H1 (cell line): ENCODE data around the gene PDZD2. TPM values are rescaled to one million over a fixed set of nuclear protein-coding genes. Genes with fewer than 3 reads are reported as not detected.

Experiments used
- CTCF ChIA-PET: fragments of 300-600 bp; sonication (Branson Sonifier 250); formaldehyde crosslinking; loops from one replicate; lab custom pipeline; 2021; ENCODE audit not compliant: partially characterized antibody; lab: Charles Lee
- POLR2A ChIA-PET: fragments of 300-600 bp; sonication (Branson Sonifier 250); formaldehyde crosslinking; loops from one replicate; lab custom pipeline; 2021; ENCODE audit warnings: inconsistent platforms; ENCODE audit not compliant: partially characterized antibody; lab: Charles Lee
- DNase-seq, 2 experiments: peaks; one replicate each; pipeline versions ENCODE4 v3.0.0 to v3.0.0-alpha.2; 2010 to 2022; ENCODE audit warnings: low spot score in 2 of 2, low read depth in 1 of 2, mixed read lengths in 1 of 2
- FAIRE-seq: peaks from 2 replicates; lab custom pipeline; 2011; peaks lifted over from hg19 to GRCh38; lab: Jason Lieb, UNC
- H2AFZ ChIP-seq: 2 replicates; pipeline ENCODE4 v1.8.1; 2012; ENCODE audit warnings: low read length, inconsistent platforms
- H2AK5ac ChIP-seq: 2 replicates; pipeline ENCODE4 v1.6.1; 2013; ENCODE audit warnings: low read depth, low read length
- H2BK120ac ChIP-seq: replicated peaks from 2 replicates; pipeline ENCODE3; 2013; ENCODE audit warnings: low read depth, low read length, inconsistent platforms
- H2BK12ac ChIP-seq: 2 replicates; pipeline ENCODE4 v1.6.1; 2013; ENCODE audit warnings: low read depth, low read length
- H2BK15ac ChIP-seq: 2 replicates; pipeline ENCODE4 v1.6.1; 2013; ENCODE audit warnings: low read length
- H2BK20ac ChIP-seq: 2 replicates; pipeline ENCODE4 v1.6.1; 2013; ENCODE audit warnings: low read length
- H2BK5ac ChIP-seq: 2 replicates; pipeline ENCODE4 v1.6.1; 2013; ENCODE audit warnings: low read depth, low read length
- H3K14ac ChIP-seq: 2 replicates; pipeline ENCODE4 v1.6.1; 2013; ENCODE audit warnings: inconsistent platforms; ENCODE audit not compliant: insufficient read length
- H3K18ac ChIP-seq: 2 replicates; pipeline ENCODE4 v1.6.1; 2013; ENCODE audit warnings: low read length; ENCODE audit errors: extremely low read depth
- H3K23ac ChIP-seq: 2 replicates; pipeline ENCODE4 v1.6.1; 2013; ENCODE audit warnings: inconsistent platforms; ENCODE audit not compliant: insufficient read length
- H3K23me2 ChIP-seq: 2 replicates; pipeline ENCODE4 v1.6.1; 2013; ENCODE audit warnings: low read depth, low read length
- H3K27ac ChIP-seq: 2 replicates; pipeline ENCODE4 v1.6.1; 2011; ENCODE audit warnings: low read depth, low read length, inconsistent platforms
- H3K27me3 ChIP-seq, 4 experiments: replicated peaks in 1 of 4; 1 replicate in 1 of 4; 2 replicates in 3 of 4; pipeline versions ENCODE4 v1.6.1 to v1.8.1; 2011 to 2013; ENCODE audit warnings: low read length in 3 of 4, mild to moderate bottlenecking in 3 of 4, inconsistent platforms in 2 of 4, mixed read lengths in 2 of 4, moderate library complexity in 1 of 4; ENCODE audit not compliant: control insufficient read depth in 3 of 4, insufficient read depth in 3 of 4; ENCODE audit errors: extremely low read depth in 1 of 4
- H3K36me3 ChIP-seq, 4 experiments: 2 replicates each; pipeline versions ENCODE4 v1.6.1 to v1.8.1; 2011 to 2013; ENCODE audit warnings: mild to moderate bottlenecking in 4 of 4, low read length in 3 of 4, moderate library complexity in 2 of 4, control low read depth in 1 of 4, inconsistent platforms in 1 of 4; ENCODE audit not compliant: insufficient read depth in 4 of 4, control insufficient read depth in 2 of 4
- H3K4ac ChIP-seq: replicated peaks from 2 replicates; pipeline ENCODE3; 2013; ENCODE audit warnings: low read length, low read depth, mixed read lengths, inconsistent platforms; ENCODE audit not compliant: insufficient read length
- H3K4me1 ChIP-seq, 4 experiments: replicated peaks in 1 of 4; 1 replicate in 1 of 4; 2 replicates in 3 of 4; pipeline versions ENCODE4 v1.6.1 to v1.8.1; 2011 to 2013; ENCODE audit warnings: low read length in 3 of 4, inconsistent platforms in 2 of 4, mixed read lengths in 1 of 4; ENCODE audit not compliant: insufficient read depth in 4 of 4, control insufficient read depth in 3 of 4
- H3K4me2 ChIP-seq, 2 experiments: 2 replicates each; pipeline versions ENCODE4 v1.6.1 to v1.8.1; 2011 to 2013; ENCODE audit warnings: low read depth in 2 of 2, low read length in 2 of 2, control low read depth in 1 of 2, inconsistent platforms in 1 of 2, mild to moderate bottlenecking in 1 of 2; ENCODE audit not compliant: insufficient read depth in 1 of 2
- H3K4me3 ChIP-seq, 4 experiments: fragments of 200-600, 300-600 bp in 1 of 4; sonication (generic), shearing (Covaris generic), sonication (Bioruptor Twin) in 1 of 4; 2 replicates each; pipeline versions ENCODE4 v1.5.1 to v1.8.1; 2011 to 2016; ENCODE audit warnings: low read length in 4 of 4, low read depth in 3 of 4, control low read depth in 2 of 4, inconsistent platforms in 2 of 4, mild to moderate bottlenecking in 2 of 4, mixed read lengths in 1 of 4, moderate library complexity in 1 of 4; ENCODE audit not compliant: insufficient read depth in 2 of 4; ENCODE audit errors: extremely low read depth in 1 of 4
- H3K56ac ChIP-seq: replicated peaks from 2 replicates; pipeline ENCODE3; 2013; ENCODE audit warnings: low read depth, mild to moderate bottlenecking, mixed read lengths, low read length, inconsistent platforms; ENCODE audit not compliant: insufficient read length
- H3K79me1 ChIP-seq: 2 replicates; pipeline ENCODE4 v1.6.1; 2013; ENCODE audit warnings: low read depth, low read length, control low read depth
- H3K79me2 ChIP-seq, 2 experiments: 2 replicates each; pipeline versions ENCODE4 v1.6.1 to v1.8.1; 2012 to 2013; ENCODE audit warnings: low read length in 2 of 2, mild to moderate bottlenecking in 2 of 2, inconsistent platforms in 1 of 2; ENCODE audit not compliant: insufficient read depth in 2 of 2, control insufficient read depth in 1 of 2
- H3K9ac ChIP-seq, 4 experiments: replicated peaks in 1 of 4; 1 replicate in 1 of 4; 2 replicates in 3 of 4; pipeline versions ENCODE4 v1.6.1 to v1.8.1; 2011 to 2013; ENCODE audit warnings: low read depth in 3 of 4, low read length in 3 of 4, control low read depth in 2 of 4, mild to moderate bottlenecking in 2 of 4, moderate library complexity in 2 of 4, inconsistent platforms in 1 of 4; ENCODE audit errors: extremely low read depth in 1 of 4
- H3K9me3 ChIP-seq, 2 experiments: 2 replicates each; pipeline versions ENCODE4 v1.6.1 to v1.8.1; 2012 to 2013; ENCODE audit warnings: mild to moderate bottlenecking in 2 of 2, moderate library complexity in 2 of 2, control low read depth in 1 of 2, inconsistent platforms in 1 of 2, low read depth in 1 of 2, low read length in 1 of 2, mixed read lengths in 1 of 2; ENCODE audit not compliant: insufficient read depth in 2 of 2
- H4K20me1 ChIP-seq, 2 experiments: replicated peaks in 1 of 2; 2 replicates each; pipeline versions ENCODE3 to v1.8.1; 2011 to 2013; ENCODE audit warnings: inconsistent platforms in 2 of 2, low read length in 2 of 2, mild to moderate bottlenecking in 1 of 2; ENCODE audit not compliant: insufficient read depth in 2 of 2, control insufficient read depth in 1 of 2
- H4K5ac ChIP-seq: 2 replicates; pipeline ENCODE4 v1.6.1; 2013; ENCODE audit warnings: low read length, low read depth, mixed read lengths, inconsistent platforms; ENCODE audit not compliant: insufficient read length
- H4K8ac ChIP-seq: 2 replicates; pipeline ENCODE4 v1.8.0; 2013; ENCODE audit warnings: mild to moderate bottlenecking, moderate library complexity, low read length, inconsistent platforms; ENCODE audit not compliant: insufficient read depth; ENCODE audit errors: extremely low read depth
- H4K91ac ChIP-seq: replicated peaks from 2 replicates; pipeline ENCODE3; 2013; ENCODE audit warnings: low read length, mixed read lengths, inconsistent platforms; ENCODE audit not compliant: insufficient read length
- BCL11A ChIP-seq, 2 experiments: IDR thresholded peaks; one replicate each; pipeline ENCODE4 v1.6.1; 2011; ENCODE audit warnings: low read depth in 2 of 2, low read length in 2 of 2, mild to moderate bottlenecking in 2 of 2
- CEBPB ChIP-seq: IDR thresholded peaks from 2 replicates; pipeline ENCODE4 v1.6.1; 2012; ENCODE audit warnings: low read depth, low read length
- CHD1 ChIP-seq: IDR thresholded peaks from 2 replicates; pipeline ENCODE4 v1.6.1; 2012; ENCODE audit warnings: low read depth, low read length, improper control_type of control experiment
- CTBP2 ChIP-seq: IDR thresholded peaks from 2 replicates; pipeline ENCODE4 v1.7.0; 2011; ENCODE audit warnings: borderline replicate concordance, mild to moderate bottlenecking, moderate library complexity, mixed read lengths, low read length; ENCODE audit not compliant: insufficient read depth, insufficient read length
- EP300 ChIP-seq, 2 experiments: IDR thresholded peaks; 1 replicate in 1 of 2; 2 replicates in 1 of 2; pipeline ENCODE4 v1.6.1; 2011 to 2012; ENCODE audit warnings: low read depth in 2 of 2, low read length in 2 of 2, mild to moderate bottlenecking in 2 of 2, borderline replicate concordance in 1 of 2, inconsistent platforms in 1 of 2, moderate library complexity in 1 of 2
- HDAC2 ChIP-seq, 2 experiments: fragments of 300-600 bp in 1 of 2; sonication (generic) in 1 of 2; IDR thresholded peaks; 2 replicates each; pipeline ENCODE4 v1.6.1; 2011 to 2012; ENCODE audit warnings: low read depth in 2 of 2, low read length in 2 of 2, mild to moderate bottlenecking in 2 of 2, moderate library complexity in 2 of 2, borderline replicate concordance in 1 of 2, inconsistent platforms in 1 of 2
- KDM4A ChIP-seq: IDR thresholded peaks from one replicate; pipeline ENCODE4 v1.7.1; 2012; ENCODE audit warnings: low read depth, mild to moderate bottlenecking, moderate library complexity, low read length, inconsistent platforms; ENCODE audit not compliant: severe bottlenecking
- NRF1 ChIP-seq: IDR thresholded peaks from 2 replicates; pipeline ENCODE4 v1.6.1; 2011; ENCODE audit warnings: mild to moderate bottlenecking, low read depth, low read length, improper control_type of control experiment
- SP2 ChIP-seq: IDR thresholded peaks from 2 replicates; pipeline ENCODE4 v1.6.1; 2012; ENCODE audit warnings: mild to moderate bottlenecking, low read length, inconsistent platforms
- SRF ChIP-seq: IDR thresholded peaks from 2 replicates; pipeline ENCODE4 v1.6.1; 2011; ENCODE audit warnings: mild to moderate bottlenecking, low read depth, low read length, moderate library complexity
- USF2 ChIP-seq: IDR thresholded peaks from 2 replicates; pipeline ENCODE4 v1.6.1; 2011; ENCODE audit warnings: low read length, improper control_type of control experiment
- ZNF274 ChIP-seq: IDR thresholded peaks from 2 replicates; pipeline ENCODE4 v1.7.0; 2012; ENCODE audit warnings: low read length, borderline replicate concordance; ENCODE audit errors: extremely low read depth
- WGBS, 2 experiments: shearing (Covaris generic) in 1 of 2; methylation state at CpG; one replicate each; pipeline versions ENCODE4 v1.1.6 to v1.1.7; 2013 to 2015; ENCODE audit warnings: low lambda C conversion rate in 2 of 2, mixed read lengths in 2 of 2, inconsistent platforms in 1 of 2, low coverage in 1 of 2, missing lambda C conversion rate in 1 of 2; ENCODE audit not compliant: insufficient replicate concordance in 2 of 2, insufficient coverage in 1 of 2, insufficient read length in 1 of 2; ENCODE audit errors: extremely low coverage in 1 of 2, missing lambda C conversion rate in 1 of 2; 5-methylcytosine and 5-hydroxymethylcytosine counted together
- polyA plus RNA-seq, 7 experiments: library from polyadenylated mRNA; depleted of rRNA in 3 of 7; stranded (reverse) in 5 of 7; unstranded in 2 of 7; fragments of >200 nt in 5 of 7; fragments of 200-250 nt in 2 of 7; gene quantifications; 1 replicate in 5 of 7; 2 replicates in 1 of 7; 4 replicates in 1 of 7; pipeline versions ENCODE4 v1.2.1 to v1.2.3, GENCODE V29; 2011 to 2013; ENCODE audit warnings: missing spikeins in 2 of 7, mixed read lengths in 2 of 7
- total RNA-seq: library from RNA; stranded (reverse); fragmentation: NEBNext Ultra II Directional; extraction: Animal tissue kit (Norgen Biotek cat#: 25700); gene quantifications from 2 replicates; pipeline ENCODE4 v1.2.1, GENCODE V29; 2021

The PDZD2 gene
- total and polyA plus RNA-seq, 2 of the 8 experiments (the other 6 are each of a cell fraction or from before 2014, with no cell fraction given): 1.2 to 6.8 TPM

GRCh38 chr5:31981361-31981945, 342.5 kb downstream of the PDZD2 start:
- no peak overlapping the region for H4K91ac ChIP-seq
- CTCF ChIA-PET: interaction anchor here (0.8 kb wide), 1 partner anchor 9 kb away, joined by 3 read pairs; no protein-coding TSS in a partner anchor
- FAIRE-seq: no peak
- TF ChIP-seq CEBPB (no peak), ZNF274 (no peak), USF2 (no peak), KDM4A (no peak), SP2 (no peak), CTBP2 (no peak), BCL11A (IDR thresholded peaks at IDR 0.05; ENCODE audit: low read depth in 2 of 2, low read length in 2 of 2) (no peak), NRF1 (no peak), HDAC2 (IDR thresholded peaks at IDR 0.05; ENCODE audit: borderline replicate concordance in 1 of 2, low read depth in 2 of 2, low read length in 2 of 2) (no peak), EP300 (IDR thresholded peaks at IDR 0.05; ENCODE audit: borderline replicate concordance in 1 of 2, low read depth in 2 of 2, low read length in 2 of 2) (no peak), CHD1 (no peak), SRF (no peak)

More at GRCh38 chr5:31981361-31981945, 342.5 kb downstream of the PDZD2 start:
- Histone ChIP-seq H2BK12ac (no peak overlapping the region), H2BK5ac (no peak overlapping the region), H2AFZ (no peak overlapping the region), H3K79me1 (no peaks in the 10 kb centered on the region), H3K14ac (no peak overlapping the region), H3K4ac (no peak overlapping the region), H3K36me3 (no peaks in the 10 kb centered on the region), H3K27ac (no peak overlapping the region), H3K4me2 (no peak overlapping the region), H3K27me3 (no peaks in the 10 kb centered on the region), H3K4me1 (peaks cover 0 to 3% (median 0%) of the 10 kb centered on the region in 4 experiments; a peak in 1 of 7 replicates), H3K18ac (no peak overlapping the region), H3K56ac (no peak overlapping the region), H2BK120ac (no peak overlapping the region), H2AK5ac (no peak overlapping the region; the same call in 1 of the 2 replicates), H3K23me2 (no peaks in the 10 kb centered on the region), H3K4me3 (no peak overlapping the region), H4K5ac (no peak overlapping the region), H2BK20ac (0 out of 2 replicates have a peak overlapping the region, but pooled peaks have one; percentile 34), H3K79me2 (no peaks in the 10 kb centered on the region), H2BK15ac (no peak overlapping the region), H3K9me3 (no peaks in the 10 kb centered on the region), H3K23ac (no peak overlapping the region), H4K8ac (no peak overlapping the region), H3K9ac (no peak overlapping the region), H4K20me1 (no peaks in the 10 kb centered on the region)
- POLR2A ChIA-PET: interaction anchor here (1.1 kb wide), 1 partner anchor 12 kb away, joined by 3 read pairs; no protein-coding TSS in a partner anchor
- no peak for DNase-seq
- WGBS, 2 experiments: 90% methylated on average over 7 of the region's 7 CpGs; no CpG with 5 or more reads in 1 of the 2 experiments
